Stomach smooth muscle (tissue), 2 donors: ENCODE data around the gene COG5.
"Not testable (repeated sequence)": the region's sequence is repeated elsewhere in the genome, so short reads cannot be mapped to it uniquely, and the experiment has no call there.

Experiments
- H3K27ac ChIP-seq: one replicate; pipeline ENCODE4 v1.7.0; 2013; ENCODE audit warnings: mild to moderate bottlenecking, low read length, inconsistent platforms
- H3K27me3 ChIP-seq, 2 donors: one replicate each; pipeline ENCODE4 v1.7.0; 2013; ENCODE audit warnings: low read length in 2 of 2; ENCODE audit not compliant: insufficient read depth in 2 of 2, control insufficient read depth in 1 of 2
- H3K36me3 ChIP-seq, 2 donors: one replicate each; pipeline ENCODE4 v1.7.0; 2013; ENCODE audit warnings: low read length in 2 of 2; ENCODE audit not compliant: control insufficient read depth in 2 of 2, insufficient read depth in 2 of 2
- H3K4me1 ChIP-seq: one replicate; pipeline ENCODE4 v1.7.0; 2013; ENCODE audit warnings: low read length; ENCODE audit not compliant: control insufficient read depth, insufficient read depth
- H3K4me3 ChIP-seq, 2 donors: one replicate each; pipeline ENCODE4 v1.7.0; 2013; ENCODE audit warnings: low read length in 2 of 2
- H3K9ac ChIP-seq, 2 donors: one replicate each; pipeline ENCODE4 v1.7.0; 2013; ENCODE audit warnings: low read length in 2 of 2, mild to moderate bottlenecking in 1 of 2
- H3K9me3 ChIP-seq, 2 donors: one replicate each; pipeline ENCODE4 v1.7.0; 2013; ENCODE audit warnings: low read length in 2 of 2; ENCODE audit not compliant: control insufficient read depth in 2 of 2
- donor health status: healthy.
- donor health status: Pancreatic carcinoma.

COG5 gene

GRCh38 chr7:107544848-107545591 lies 18.7 kb downstream of the COG5 start:
- H3K27ac ChIP-seq = no peak overlapping the region
- H3K9me3 ChIP-seq = peaks cover 0 to 4% of the 10 kb centered on the region in 2 donors
- no peaks in the 10 kb centered on the region for H3K27me3 ChIP-seq
- H3K4me1 ChIP-seq = no peaks in the 10 kb centered on the region
- peaks cover 12 to 19% of the 10 kb centered on the region in 2 donors for H3K36me3 ChIP-seq
- no peak overlapping the region for H3K4me3 ChIP-seq
- H3K9ac ChIP-seq = no peak overlapping the region

- Histone ChIP-seq H3K27me3 (no peaks in the 10 kb centered on the region), H3K36me3 (peaks cover 17 to 19% of the 10 kb centered on the region in 2 donors), H3K9ac (no peak overlapping the region), H3K4me3 (no peak overlapping the region), H3K4me1 (no peaks in the 10 kb centered on the region), H3K27ac (no peak overlapping the region), H3K9me3 (peaks cover 0 to 4% of the 10 kb centered on the region in 2 donors)
Measured at GRCh38 chr7:107543338-107543993, 20.3 kb downstream of the COG5 start.

- Histone ChIP-seq H3K36me3 (peaks cover 0 to 5% of the 10 kb centered on the region in 2 donors), H3K27ac (no peak overlapping the region), H3K27me3 (no peaks in the 10 kb centered on the region), H3K4me3 (no peak overlapping the region), H3K4me1 (no peaks in the 10 kb centered on the region), H3K9ac (no peak overlapping the region), H3K9me3 (no peaks in the 10 kb centered on the region)
Measured at GRCh38 chr7:107538001-107538400, 25.7 kb downstream of the COG5 start.

GRCh38 chr7:107537228-107537627 lies 26.5 kb downstream of the COG5 start:
- H3K9me3 ChIP-seq, H3K27ac ChIP-seq, H3K9ac ChIP-seq, H3K4me3 ChIP-seq, H3K36me3 ChIP-seq, H3K4me1 ChIP-seq, H3K27me3 ChIP-seq: not testable (repeated sequence)

GRCh38 chr7:107534139-107534538 lies 29.6 kb downstream of the COG5 start:
- Histone ChIP-seq H3K27ac (no peak overlapping the region), H3K9me3 (no peaks in the 10 kb centered on the region), H3K9ac (no peak overlapping the region), H3K27me3 (no peaks in the 10 kb centered on the region), H3K4me3 (no peak overlapping the region), H3K4me1 (no peaks in the 10 kb centered on the region), H3K36me3 (no peaks in the 10 kb centered on the region)

- no peaks in the 10 kb centered on the region for H3K4me1 ChIP-seq
- no peak overlapping the region for H3K4me3 ChIP-seq
- no peak overlapping the region for H3K27ac ChIP-seq
- no peak overlapping the region for H3K9ac ChIP-seq
- peaks cover 0 to 4% of the 10 kb centered on the region in 2 donors for H3K36me3 ChIP-seq
- H3K27me3 ChIP-seq = no peaks in the 10 kb centered on the region
- no peaks in the 10 kb centered on the region for H3K9me3 ChIP-seq
Measured at GRCh38 chr7:107530751-107531150, 33.0 kb downstream of the COG5 start.

GRCh38 chr7:107528461-107528860 lies 35.3 kb downstream of the COG5 start:
- no peaks in the 10 kb centered on the region for H3K4me1 ChIP-seq
- H3K27ac ChIP-seq = no peak overlapping the region
- no peaks in the 10 kb centered on the region for H3K9me3 ChIP-seq
- H3K27me3 ChIP-seq = no peaks in the 10 kb centered on the region
- H3K9ac ChIP-seq = no peak overlapping the region
- H3K36me3 ChIP-seq = peaks cover 0 to 4% of the 10 kb centered on the region in 2 donors
- H3K4me3 ChIP-seq = no peak overlapping the region

GRCh38 chr7:107527196-107527595 lies 36.5 kb downstream of the COG5 start:
- Histone ChIP-seq H3K27ac (no peak overlapping the region), H3K4me3 (no peak overlapping the region), H3K27me3 (no peaks in the 10 kb centered on the region), H3K9ac (no peak overlapping the region), H3K36me3 (peaks cover 0 to 4% of the 10 kb centered on the region in 2 donors), H3K4me1 (no peaks in the 10 kb centered on the region), H3K9me3 (no peaks in the 10 kb centered on the region)

GRCh38 chr7:107526672-107527071 lies 37.0 kb downstream of the COG5 start:
- Histone ChIP-seq H3K27ac (no peak overlapping the region), H3K9me3 (no peaks in the 10 kb centered on the region), H3K36me3 (peaks cover 0 to 4% of the 10 kb centered on the region in 2 donors), H3K27me3 (no peaks in the 10 kb centered on the region), H3K4me1 (no peaks in the 10 kb centered on the region), H3K9ac (no peak overlapping the region), H3K4me3 (no peak overlapping the region)

GRCh38 chr7:107506674-107507339 lies 56.9 kb downstream of the COG5 start:
- H3K27ac ChIP-seq = no peak overlapping the region
- no peaks in the 10 kb centered on the region for H3K27me3 ChIP-seq
- no peak overlapping the region for H3K9ac ChIP-seq
- H3K4me1 ChIP-seq = no peaks in the 10 kb centered on the region
- H3K4me3 ChIP-seq = no peak overlapping the region
- peaks cover 0 to 4% of the 10 kb centered on the region in 2 donors for H3K36me3 ChIP-seq
- no peaks in the 10 kb centered on the region for H3K9me3 ChIP-seq
